Activated T-helper 17 cell treated with anti-CD3 and anti-CD28 coated beads, Interleukin-2, amount 50 U/mL, for 72 hours (primary cell): ENCODE data around the gene SHISA5. TPM values are rescaled to one million over a fixed set of nuclear protein-coding genes. Genes with fewer than 3 reads are reported as not detected.

Source experiments
- ATAC-seq: fragments of 150-1000 bp; cut with Tn5 transposase; replicated peaks from 2 replicates; pipeline ENCODE4 v1.10.0; 2021; ENCODE audit warnings: mild to moderate bottlenecking, moderate library complexity
- H3K27ac Mint-ChIP-seq: one replicate; pipeline ENCODE4 v1.8.0; 2022; ENCODE audit warnings: mixed read lengths
- H3K27me3 Mint-ChIP-seq: one replicate; pipeline ENCODE4 v1.8.0; 2022; ENCODE audit warnings: mixed read lengths
- H3K36me3 Mint-ChIP-seq: one replicate; pipeline ENCODE4 v1.8.0; 2022; ENCODE audit warnings: low read depth, mild to moderate bottlenecking, mixed read lengths
- H3K4me1 Mint-ChIP-seq: one replicate; pipeline ENCODE4 v1.8.0; 2022; ENCODE audit warnings: mixed read lengths
- H3K4me3 Mint-ChIP-seq: one replicate; pipeline ENCODE4 v1.8.0; 2022; ENCODE audit warnings: mild to moderate bottlenecking, mixed read lengths
- H3K9me3 Mint-ChIP-seq: one replicate; pipeline ENCODE4 v1.8.0; 2022; ENCODE audit warnings: mixed read lengths
- total RNA-seq, 2 donors: library from RNA; stranded (reverse); gene quantifications; one replicate each; pipeline ENCODE4 v1.2.3, GENCODE V29; 2022

SHISA5 gene
- total RNA-seq, 2 donors from 2014 or later = 112 to 113 TPM

DNA sequence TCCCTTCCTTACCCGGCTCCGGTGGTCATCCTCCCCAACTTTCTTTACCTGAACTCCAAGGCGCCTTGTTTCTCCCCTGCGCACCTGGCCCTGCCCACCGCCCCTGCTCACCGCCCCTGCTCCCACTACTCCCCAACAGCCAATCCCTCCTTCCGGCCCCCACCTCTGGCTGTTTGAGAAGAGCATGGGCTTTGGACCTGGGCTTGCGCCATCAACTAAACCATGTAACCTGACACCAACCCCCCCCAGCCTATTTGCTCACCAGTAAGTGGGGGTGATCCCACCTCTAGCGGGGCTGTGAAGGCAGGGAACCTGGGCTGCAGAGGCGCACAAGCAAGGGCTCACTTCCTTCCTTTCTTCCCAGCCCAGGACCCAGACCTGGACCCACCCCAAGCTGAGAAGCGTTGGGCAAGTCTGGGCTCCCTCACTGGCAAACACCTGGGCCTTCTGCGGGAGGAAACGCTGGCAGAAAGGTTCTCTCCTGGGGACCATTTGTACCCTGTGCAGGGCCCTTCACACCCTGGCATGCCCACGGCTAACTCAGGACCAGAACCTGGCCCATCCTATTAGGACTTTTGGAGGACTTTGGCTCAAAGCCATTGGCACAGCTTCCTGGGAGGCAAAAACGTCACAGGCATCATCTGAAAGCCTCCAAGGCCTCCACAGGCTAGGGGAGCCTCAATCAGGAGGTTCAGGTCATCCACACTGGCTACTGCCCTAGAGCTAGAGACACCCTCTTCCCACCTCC lies 73.8 kb downstream of the SHISA5 start, which contains the start of gene PLXNB1:
Gene PLXNB1 (minus strand): TSS at position 127 of the 748 bp plus-strand sequence. CDS start 5,475 bp downstream, outside the sequence.
- ATAC-seq = no peak
- Mint-ChIP-seq H3K27me3 (no peaks in the 10 kb centered on the region), H3K36me3 (peaks cover 25% of the 10 kb centered on the region), H3K4me1 (no peaks in the 10 kb centered on the region), H3K27ac (peak within 1 kb of the TSS; percentile 75), H3K4me3 (peak within 1 kb of the TSS; percentile 71), H3K9me3 (no peaks in the 10 kb centered on the region)

DNA sequence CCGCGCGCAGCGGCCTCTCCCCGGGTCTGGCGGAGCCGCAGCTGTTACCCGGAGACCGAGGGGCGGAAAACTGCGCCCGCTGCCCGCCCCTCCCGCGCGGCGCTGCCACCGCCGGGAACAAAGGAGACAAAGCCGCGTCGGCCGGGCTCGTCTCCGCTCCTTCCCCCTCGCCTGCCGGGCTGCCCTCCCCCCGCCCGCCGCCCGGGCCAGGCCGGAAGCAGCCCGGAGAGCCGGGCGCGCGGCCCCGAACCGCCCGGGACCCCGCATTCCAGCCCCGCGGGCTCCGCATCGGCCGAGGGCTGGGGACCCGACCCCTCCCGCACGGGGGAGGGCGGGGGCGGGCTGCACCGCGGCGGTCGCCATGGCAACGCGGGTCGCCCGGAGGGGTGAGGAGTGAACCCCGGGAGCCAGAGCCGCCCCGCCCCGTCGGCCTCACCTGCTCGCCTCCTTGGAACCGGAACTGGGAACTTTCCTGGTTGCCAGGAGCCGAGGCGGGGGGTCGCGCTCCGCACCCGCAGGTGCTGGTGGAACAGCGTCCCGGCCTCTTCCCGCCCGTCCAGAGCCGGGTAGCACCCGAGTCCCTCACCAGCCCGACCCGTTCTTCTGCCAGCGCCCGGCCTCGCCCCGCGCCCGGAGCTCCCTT lies 74.5 kb downstream of the SHISA5 start:
- Mint-ChIP-seq H3K27ac (peak overlapping the region; percentile 75), H3K27me3 (no peaks in the 10 kb centered on the region), H3K4me3 (peak overlapping the region; percentile 71), H3K9me3 (no peaks in the 10 kb centered on the region), H3K36me3 (peaks cover 23% of the 10 kb centered on the region), H3K4me1 (no peaks in the 10 kb centered on the region)
- ATAC-seq = peak; percentile 79

DNA sequence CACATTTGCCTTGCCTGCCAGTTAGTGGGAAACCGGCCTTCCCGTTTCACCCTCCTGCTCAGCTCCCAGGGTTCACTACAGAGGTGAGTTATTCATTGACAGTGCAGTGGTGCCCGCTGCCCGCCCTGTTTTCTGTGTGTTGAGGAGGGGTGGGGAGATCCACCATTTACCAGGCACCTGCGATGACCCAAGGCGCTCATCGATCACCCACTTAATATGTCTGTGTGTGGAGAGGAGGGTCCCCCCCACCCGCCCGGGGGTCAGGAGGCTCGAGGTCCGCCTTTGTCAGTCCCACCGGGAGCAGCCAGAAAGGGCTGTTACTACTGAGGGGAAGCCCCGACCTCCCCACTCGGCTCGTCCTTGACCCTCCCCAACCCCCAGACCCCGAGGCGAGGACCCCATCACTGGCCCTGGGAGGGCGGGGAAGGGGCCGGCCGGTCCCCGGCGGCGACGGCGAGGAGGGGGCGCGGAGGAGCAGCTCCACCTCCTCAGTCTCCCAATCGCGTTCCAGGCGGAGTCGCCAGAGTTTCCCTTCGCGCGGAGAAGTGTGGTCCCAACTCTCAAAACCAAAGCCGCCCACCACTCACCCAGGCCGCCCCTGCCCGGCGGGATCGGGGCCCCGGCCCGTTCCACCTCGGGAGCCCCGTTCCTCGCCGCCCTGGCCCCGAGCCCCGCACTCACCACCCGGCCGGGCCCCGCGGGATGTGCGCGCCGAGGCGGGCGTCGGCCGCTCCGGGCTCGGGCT lies 75.2 kb downstream of the SHISA5 start:
- Mint-ChIP-seq H3K4me3 (peak overlapping the region; percentile 41), H3K9me3 (no peaks in the 10 kb centered on the region), H3K4me1 (no peaks in the 10 kb centered on the region), H3K36me3 (peaks cover 17% of the 10 kb centered on the region), H3K27me3 (no peaks in the 10 kb centered on the region), H3K27ac (no peak overlapping the region)
- peak; percentile 53 for ATAC-seq

DNA sequence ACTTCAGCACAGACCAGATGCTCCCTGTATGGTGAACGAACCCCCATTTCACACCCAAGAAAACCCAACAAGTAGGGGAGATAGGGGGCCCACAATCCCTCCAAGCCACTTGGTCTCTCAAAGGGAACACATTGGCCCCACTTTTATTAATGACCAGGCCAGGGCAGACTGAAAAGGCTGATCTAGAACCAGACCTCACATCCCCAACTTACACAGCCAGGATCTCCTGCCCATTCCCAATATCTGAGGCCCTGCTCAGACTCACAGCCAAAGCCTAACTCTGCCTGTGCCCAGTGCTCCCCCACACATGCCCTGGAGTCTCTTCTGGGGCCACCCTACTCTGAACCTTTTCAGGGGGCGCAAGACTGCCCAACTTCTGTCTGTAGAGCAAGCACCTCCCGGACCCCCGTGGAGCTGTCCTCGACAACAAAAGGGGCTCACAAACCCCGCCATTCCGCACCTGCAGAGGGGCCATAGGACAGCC lies 75.8 kb downstream of the SHISA5 start:
- H3K9me3 Mint-ChIP-seq = no peaks in the 10 kb centered on the region
- H3K36me3 Mint-ChIP-seq = peaks cover 17% of the 10 kb centered on the region
- no peak overlapping the region for H3K27ac Mint-ChIP-seq
- H3K4me1 Mint-ChIP-seq = no peaks in the 10 kb centered on the region
- no peaks in the 10 kb centered on the region for H3K27me3 Mint-ChIP-seq
- peak overlapping the region; percentile 41 for H3K4me3 Mint-ChIP-seq
- ATAC-seq = no peak

DNA sequence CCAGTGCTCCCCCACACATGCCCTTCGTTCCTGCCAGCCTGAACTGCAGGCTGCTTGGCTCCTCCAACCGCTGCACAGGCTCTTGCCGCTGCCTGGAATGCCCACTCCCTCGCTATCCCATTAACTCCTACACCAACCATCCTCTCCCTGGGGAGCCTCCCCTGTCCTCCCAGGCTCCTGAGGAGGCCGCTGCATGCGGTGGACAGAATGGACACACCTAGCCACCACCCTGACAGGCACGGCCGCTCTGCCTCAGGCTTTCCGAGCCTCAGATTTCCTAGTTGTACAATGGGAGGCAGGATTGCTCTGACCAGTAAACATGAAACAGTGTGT lies 76.4 kb downstream of the SHISA5 start:
- Mint-ChIP-seq H3K9me3 (no peaks in the 10 kb centered on the region), H3K4me3 (peak overlapping the region; percentile 41), H3K27me3 (no peaks in the 10 kb centered on the region), H3K36me3 (peaks cover 16% of the 10 kb centered on the region), H3K4me1 (no peaks in the 10 kb centered on the region), H3K27ac (no peak overlapping the region)
- no peak for ATAC-seq

DNA sequence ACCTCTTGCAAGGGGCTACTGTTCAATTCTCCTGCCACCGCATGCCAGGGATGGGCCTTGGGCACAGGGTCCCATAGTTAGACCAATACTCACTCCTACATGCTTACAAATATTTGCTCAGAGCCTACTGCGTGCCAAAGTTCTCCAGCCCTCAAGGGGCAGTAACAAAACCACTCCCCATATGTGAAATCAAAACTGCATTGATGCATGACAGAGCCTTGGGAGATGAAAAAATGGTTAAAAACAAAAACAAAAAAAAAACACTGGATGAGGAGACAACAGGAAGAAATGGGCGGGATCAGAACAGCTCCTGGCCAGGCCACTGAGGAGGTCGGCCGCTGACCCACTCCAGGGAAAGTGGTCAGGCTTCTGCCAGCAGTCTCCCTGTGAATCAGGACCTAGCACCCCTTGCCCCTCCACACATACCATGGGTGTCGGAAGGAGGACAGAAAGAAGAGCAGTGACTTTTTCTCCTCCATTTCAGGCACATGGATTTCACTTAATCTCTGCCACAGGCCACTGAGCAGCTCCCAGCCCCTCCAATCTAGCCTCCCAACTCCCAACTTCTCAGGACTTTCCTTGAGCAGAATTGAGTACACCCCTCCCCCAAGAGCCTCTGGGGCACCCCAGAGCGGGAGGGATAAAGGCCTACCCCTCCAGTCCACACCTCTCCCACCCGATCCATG lies 76.9 kb downstream of the SHISA5 start:
- Mint-ChIP-seq H3K36me3 (peaks cover 11% of the 10 kb centered on the region), H3K9me3 (no peaks in the 10 kb centered on the region), H3K27me3 (no peaks in the 10 kb centered on the region), H3K4me1 (no peaks in the 10 kb centered on the region), H3K27ac (no peak overlapping the region), H3K4me3 (no peak overlapping the region)
- ATAC-seq = no peak

DNA sequence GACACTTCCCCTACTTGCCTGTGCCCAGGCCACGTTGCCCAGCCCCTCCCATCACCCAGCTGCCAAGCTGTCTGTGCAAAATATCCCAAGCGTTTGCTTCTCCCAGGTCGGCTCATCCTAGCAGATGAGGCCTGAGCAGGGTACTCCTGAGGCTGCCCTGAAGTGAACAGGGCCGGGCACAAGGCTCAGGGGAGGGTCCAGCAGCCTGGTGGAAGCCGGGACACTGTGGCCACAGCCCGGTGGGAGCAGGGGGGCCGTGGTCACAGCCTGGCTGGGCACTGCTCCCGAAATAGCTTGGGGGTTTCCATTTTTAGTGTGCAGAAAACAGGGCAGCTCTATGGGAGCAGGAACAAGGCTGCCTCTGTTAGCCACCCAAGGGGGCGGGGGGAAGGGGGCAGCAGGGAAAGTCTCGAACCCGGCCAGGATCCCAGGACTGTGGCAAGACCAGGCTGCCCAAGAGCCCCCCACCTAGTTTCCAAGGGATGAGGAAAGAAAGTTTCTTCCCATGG lies 77.5 kb downstream of the SHISA5 start:
- no peaks in the 10 kb centered on the region for H3K9me3 Mint-ChIP-seq
- H3K4me3 Mint-ChIP-seq = no peak overlapping the region
- no peaks in the 10 kb centered on the region for H3K27me3 Mint-ChIP-seq
- peaks cover 5% of the 10 kb centered on the region for H3K36me3 Mint-ChIP-seq
- no peaks in the 10 kb centered on the region for H3K4me1 Mint-ChIP-seq
- ATAC-seq = no peak
- H3K27ac Mint-ChIP-seq = no peak overlapping the region

DNA sequence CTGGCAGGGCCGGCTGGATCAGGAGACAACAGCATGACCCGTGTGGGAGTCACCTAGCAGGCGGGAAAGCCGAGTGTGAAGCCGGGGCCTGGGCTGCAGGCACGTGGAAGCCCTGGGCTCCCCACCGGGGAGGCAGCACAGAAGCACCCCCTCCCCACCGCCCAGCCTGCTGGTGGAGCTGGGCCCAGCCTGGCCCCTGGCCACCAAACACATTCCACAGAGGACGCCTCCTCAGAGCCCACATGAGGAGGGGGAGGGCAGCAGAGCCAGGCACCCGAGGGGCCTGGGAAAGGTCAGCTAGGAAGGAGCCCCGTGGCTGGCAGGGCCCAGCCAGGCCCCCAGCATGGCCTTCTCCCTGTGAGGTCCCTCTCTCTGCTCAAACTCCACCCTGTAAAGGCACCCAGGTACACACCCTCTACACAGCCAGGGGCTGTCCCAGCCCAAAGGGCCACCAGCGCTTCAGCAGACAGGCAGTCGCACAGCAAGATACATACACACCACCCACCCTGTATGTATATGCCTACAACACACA lies 78.6 kb downstream of the SHISA5 start:
- H3K9me3 Mint-ChIP-seq = no peaks in the 10 kb centered on the region
- no peak overlapping the region for H3K27ac Mint-ChIP-seq
- no peaks in the 10 kb centered on the region for H3K4me1 Mint-ChIP-seq
- H3K4me3 Mint-ChIP-seq = no peak overlapping the region
- no peak for ATAC-seq
- H3K27me3 Mint-ChIP-seq = no peaks in the 10 kb centered on the region
- H3K36me3 Mint-ChIP-seq = no peaks in the 10 kb centered on the region

DNA sequence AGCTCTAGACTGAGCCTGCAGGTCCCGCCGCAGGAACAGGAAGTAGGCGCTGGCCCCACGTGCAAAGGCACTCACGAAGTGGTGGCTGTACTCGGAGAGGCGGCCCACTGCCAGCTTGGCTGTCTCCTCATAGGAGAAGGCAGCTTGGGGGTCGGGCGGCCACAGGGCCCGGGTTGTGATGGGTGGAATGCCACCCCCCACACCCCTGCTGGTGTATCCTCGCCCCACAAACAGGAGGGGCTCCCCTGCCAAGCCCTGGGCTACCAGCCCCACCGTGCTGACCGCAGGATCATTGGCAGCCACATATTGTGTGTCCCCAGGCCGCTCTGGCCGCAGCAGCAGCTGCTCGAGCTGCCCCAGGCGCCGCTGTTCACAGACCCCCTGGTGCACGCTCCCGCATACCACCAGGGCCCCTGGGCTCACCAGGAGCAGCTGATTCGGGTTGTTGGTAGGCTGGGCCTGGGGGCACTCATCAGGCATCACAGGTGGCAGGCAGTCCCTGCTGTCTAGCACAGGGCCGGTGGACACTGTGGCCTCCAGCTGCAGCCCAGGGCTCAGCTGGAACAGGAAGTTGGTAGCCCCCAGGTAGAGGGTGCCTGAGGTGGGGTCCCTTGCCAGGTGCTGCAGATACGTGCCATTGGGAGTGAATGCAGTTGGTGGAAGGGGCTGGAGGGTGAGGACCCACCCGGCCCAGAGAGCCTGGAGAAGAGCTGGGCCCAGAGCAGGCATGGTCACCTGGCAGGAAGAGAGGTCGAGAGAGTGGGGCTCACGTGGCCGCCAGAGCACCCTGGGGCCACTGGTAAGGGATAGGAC lies 79.9 kb downstream of the SHISA5 start:
- Mint-ChIP-seq H3K9me3 (no peaks in the 10 kb centered on the region), H3K4me1 (no peaks in the 10 kb centered on the region), H3K27me3 (no peaks in the 10 kb centered on the region), H3K4me3 (no peak overlapping the region), H3K27ac (peak overlapping the region; percentile 50), H3K36me3 (no peaks in the 10 kb centered on the region)
- no peak for ATAC-seq

DNA sequence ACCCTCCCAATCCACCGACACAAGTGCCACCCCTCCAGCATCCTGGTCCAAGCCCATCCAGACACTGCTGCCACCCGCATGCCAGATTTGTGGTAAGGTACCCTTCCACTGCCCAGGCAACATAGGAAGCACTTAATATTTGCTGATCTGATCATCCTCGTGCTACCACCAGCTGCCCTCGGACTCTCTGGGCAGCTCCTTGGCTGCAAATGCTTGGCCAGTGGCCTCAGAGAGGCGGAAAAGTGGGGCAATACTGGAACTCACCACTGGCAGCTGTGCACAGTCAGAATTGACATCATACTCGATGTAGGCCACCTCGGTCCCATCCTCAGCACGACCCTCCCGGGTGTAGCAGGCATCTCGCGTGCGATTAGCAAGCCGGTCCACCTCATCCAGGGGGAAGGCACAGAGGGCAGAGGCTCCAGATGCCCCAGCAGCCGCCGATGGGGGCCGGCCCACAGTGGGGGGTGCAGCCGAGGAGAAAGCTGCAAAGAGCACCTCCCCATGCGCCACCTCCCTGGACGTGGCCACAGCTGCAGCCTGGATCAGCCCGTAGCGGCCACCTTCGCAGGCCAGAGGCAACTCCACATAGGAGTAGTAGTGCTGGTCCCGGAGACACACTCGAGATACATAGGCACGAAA lies 80.6 kb downstream of the SHISA5 start:
- H3K9me3 Mint-ChIP-seq = no peaks in the 10 kb centered on the region

DNA sequence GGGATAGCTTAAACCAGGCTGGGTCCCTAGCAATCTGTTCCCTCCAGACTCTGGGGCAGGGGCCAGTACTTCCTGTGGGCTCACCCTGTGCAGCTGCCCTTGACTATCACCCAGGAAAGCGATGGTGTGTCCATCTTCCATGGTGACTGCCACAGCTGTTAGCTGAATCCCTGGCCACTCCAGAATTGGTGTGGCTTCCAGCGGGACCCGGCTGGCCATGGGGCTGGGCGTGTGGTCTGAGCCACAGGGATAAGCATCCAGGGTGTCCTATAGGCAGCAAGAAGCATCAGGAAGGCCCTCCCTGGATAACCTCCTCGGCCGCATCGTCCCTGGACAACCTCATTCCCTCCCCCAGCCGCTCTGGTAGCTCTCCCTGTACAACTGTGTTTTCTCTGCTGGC lies 81.3 kb downstream of the SHISA5 start:
- Mint-ChIP-seq H3K27me3 (no peaks in the 10 kb centered on the region), H3K4me1 (no peaks in the 10 kb centered on the region)

More for the DNA sequence above, 80.6 kb downstream of the SHISA5 start:
- H3K4me1 Mint-ChIP-seq = no peaks in the 10 kb centered on the region
- no peak overlapping the region for H3K27ac Mint-ChIP-seq
- ATAC-seq = no peak
- no peak overlapping the region for H3K4me3 Mint-ChIP-seq
- H3K36me3 Mint-ChIP-seq = no peaks in the 10 kb centered on the region
- H3K27me3 Mint-ChIP-seq = no peaks in the 10 kb centered on the region

DNA sequence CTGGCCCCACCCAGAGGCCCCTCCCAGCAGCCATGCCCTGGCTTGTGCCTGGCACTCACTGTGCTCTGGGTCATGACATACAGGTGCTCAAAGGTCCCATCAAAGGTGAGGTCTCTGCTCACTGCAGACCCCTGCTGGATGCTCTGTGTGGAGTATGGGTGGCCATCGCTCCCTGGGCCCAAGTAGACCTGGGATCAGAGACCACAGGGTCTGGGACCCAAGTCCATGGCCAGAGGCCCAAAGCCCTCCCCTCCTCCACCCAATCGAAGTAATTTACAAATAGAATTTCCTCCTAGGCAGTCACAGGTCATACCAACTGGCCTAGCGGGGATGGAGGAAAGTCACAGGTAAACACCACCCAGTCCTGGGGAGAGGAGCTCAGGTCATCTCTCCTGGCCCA lies 81.7 kb downstream of the SHISA5 start:
- no peak overlapping the region for H3K4me3 Mint-ChIP-seq
- H3K27ac Mint-ChIP-seq = no peak overlapping the region
- H3K36me3 Mint-ChIP-seq = no peaks in the 10 kb centered on the region
- no peaks in the 10 kb centered on the region for H3K4me1 Mint-ChIP-seq
- H3K9me3 Mint-ChIP-seq = no peaks in the 10 kb centered on the region
- H3K27me3 Mint-ChIP-seq = no peaks in the 10 kb centered on the region
- no peak for ATAC-seq

More for the DNA sequence above, 81.3 kb downstream of the SHISA5 start:
- no peaks in the 10 kb centered on the region for H3K36me3 Mint-ChIP-seq
- no peak for ATAC-seq
- H3K27ac Mint-ChIP-seq = no peak overlapping the region
- H3K9me3 Mint-ChIP-seq = no peaks in the 10 kb centered on the region
- no peak overlapping the region for H3K4me3 Mint-ChIP-seq

DNA sequence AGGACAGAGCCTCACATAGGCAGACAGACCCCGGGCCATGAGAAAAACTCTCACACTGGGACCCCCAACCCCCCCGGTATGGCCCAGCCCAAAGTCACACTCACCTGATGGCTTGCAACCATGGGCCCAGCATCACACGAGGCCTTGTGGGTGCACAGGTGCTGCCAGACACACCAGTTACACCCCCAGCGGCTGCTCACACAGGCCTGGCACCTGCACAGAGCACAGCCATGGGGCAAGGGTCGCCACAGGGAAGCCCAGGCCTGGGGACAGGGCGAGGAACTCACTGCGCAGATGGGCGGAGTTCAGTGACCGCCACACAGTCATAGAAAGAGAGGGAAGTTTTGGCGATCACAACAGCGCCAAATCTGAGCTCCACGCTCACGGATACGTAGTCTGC lies 83.4 kb downstream of the SHISA5 start:
- ATAC-seq = no peak
- H3K36me3 Mint-ChIP-seq = no peaks in the 10 kb centered on the region
- H3K27me3 Mint-ChIP-seq = no peaks in the 10 kb centered on the region
- H3K4me3 Mint-ChIP-seq = no peak overlapping the region
- H3K9me3 Mint-ChIP-seq = no peaks in the 10 kb centered on the region
- H3K4me1 Mint-ChIP-seq = no peaks in the 10 kb centered on the region
- H3K27ac Mint-ChIP-seq = no peak overlapping the region
